Left kidney (tissue), 2 donors: ENCODE measurements around the gene HEYL. TPM values are rescaled to one million over a fixed set of nuclear protein-coding genes. Genes with fewer than 3 reads are reported as not detected.

Source experiments
- DNase-seq: peaks from one replicate; pipeline ENCODE4 v3.0.0-alpha.2; 2013
- polyA plus RNA-seq: library from polyadenylated mRNA; unstranded; fragments of 120-200 nt; gene quantifications from one replicate; pipeline ENCODE4 v1.2.1, GENCODE V29; 2013; ENCODE audit not compliant: insufficient read length

Gene HEYL
- polyA plus RNA-seq, 1 donor = 20.6 TPM

GRCh38 chr1:39640861-39641260, 1.4 kb upstream of the HEYL start:
- DNase-seq = no peak

DNA sequence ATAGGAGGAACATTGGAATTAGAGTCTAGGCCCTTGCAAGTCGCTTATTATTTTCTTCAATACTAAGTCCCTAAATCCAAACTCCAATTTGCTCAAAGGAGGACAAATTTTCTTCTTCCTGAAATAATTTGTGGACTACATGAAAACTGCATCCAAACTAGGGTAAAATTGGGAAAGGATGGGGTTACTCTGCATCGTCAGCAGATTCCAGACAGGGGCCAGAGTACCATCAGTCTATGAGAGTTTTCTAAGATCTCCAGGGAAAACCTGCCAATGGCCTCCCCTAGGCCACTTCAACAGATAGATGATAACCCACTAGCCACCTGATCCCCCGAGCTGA, 508 bp downstream of the HEYL start:
- no peak for DNase-seq

- no peak for DNase-seq
Measured at GRCh38 chr1:39637361-39637760, 2.1 kb downstream of the HEYL start.

GRCh38 chr1:39635871-39636210, 3.6 kb downstream of the HEYL start:
- DNase-seq = no peak

DNA sequence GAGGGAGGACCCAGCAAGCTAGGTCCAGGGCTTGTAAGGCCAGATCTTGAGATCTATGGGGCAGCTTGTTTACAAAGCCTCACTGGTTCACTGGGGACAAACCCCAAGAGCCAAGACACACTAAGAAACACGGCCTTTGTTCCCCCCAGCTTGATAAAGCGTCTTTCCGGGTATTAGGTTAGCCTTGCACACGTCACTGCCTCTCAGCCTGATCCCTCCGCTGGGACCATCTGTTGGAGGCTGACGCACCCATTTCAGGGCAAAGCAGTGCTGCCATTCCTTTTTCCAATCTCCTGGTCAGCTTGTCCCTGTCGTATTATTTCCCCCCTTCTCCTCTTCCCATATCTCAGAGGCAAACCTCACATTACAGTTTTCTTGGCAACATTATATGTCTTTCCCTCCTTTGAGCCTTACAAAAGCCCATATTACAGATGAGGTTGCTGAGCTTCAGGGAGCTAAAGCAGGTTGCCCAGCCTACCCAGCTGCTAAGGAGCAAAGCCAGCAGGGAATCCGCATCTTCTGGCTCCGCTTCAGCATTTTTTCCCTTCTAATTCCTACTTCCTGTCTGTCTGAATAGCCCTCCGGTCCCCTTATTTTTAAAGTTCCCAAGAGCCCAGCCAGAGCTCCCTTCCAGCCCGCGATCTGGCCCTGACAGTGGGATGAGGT, 4.1 kb downstream of the HEYL start:
- no peak for DNase-seq

DNA sequence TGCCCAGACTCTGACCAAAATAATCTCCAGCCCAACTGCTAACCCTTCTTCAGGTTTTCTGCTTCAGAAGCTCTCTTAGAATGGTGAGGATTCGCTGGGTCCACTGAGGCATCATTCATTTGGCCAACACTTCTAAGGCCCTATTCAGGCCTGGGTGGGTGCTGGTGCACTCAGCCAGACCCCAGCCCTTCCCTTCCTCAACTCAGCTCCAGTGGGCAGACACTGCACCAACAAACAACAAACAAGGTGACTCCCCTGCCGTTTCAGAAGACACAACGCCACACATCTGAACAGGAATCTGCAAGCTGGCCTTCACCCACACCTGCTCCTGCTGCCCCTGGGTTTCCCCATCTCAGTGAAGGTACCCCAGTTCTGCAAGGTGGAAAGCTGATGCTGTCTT, 6.0 kb downstream of the HEYL start:
- DNase-seq = no peak

DNA sequence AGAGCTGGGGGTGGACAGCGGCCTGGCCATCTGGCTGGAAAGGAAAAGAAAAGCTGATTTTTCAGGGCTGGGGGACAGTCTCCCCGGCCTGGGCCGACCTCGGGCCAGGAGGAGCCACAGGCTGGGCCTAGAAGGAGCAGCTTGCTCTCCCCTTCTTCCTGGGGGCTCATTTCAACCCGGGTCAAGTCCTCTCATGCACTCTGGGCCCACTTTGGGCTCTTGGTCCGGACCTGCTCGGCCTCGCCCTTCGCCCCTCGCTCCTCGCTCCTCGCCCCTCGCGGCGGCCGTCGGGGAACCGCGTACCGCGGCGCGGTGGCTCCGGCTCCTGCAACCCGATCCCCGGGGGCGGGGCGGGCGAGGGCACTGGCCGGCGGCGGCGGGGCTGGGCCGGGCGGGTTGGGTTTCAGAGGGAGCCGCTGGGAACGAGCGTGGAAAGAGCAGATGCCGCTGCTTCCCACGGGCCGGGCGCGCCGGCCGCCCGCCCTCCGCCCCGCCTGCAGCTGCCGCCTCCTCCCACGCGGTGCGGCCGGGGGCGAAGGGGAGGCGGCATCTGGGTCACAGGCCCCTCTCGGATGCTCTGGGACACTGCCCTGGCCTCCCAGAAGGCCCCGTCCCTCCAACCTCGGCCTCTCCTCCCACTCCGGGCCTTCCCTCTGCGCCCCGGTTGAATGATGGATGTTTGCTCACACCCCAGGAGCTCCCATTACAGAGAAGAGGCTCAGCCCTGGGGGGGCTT, 6.6 kb downstream of the HEYL start:
- peak; percentile 71 for DNase-seq

DNA sequence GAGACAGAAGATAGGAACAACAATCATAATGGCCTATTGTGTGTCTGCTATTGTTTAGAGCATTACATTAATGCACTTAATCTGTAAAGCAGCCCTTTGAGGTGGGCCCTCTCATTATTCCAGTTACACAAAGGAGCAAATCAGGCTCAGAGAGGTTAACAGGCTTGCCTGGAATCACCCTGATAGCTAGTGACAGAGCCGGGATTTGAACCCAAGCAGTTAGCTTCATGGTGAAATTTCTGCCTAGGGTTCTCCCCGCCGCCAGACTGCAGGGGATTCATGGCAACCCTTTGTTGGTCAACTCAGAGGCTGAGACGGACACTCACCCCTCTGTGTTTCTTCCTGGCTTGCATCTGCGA, 7.1 kb downstream of the HEYL start:
- no peak for DNase-seq

DNA sequence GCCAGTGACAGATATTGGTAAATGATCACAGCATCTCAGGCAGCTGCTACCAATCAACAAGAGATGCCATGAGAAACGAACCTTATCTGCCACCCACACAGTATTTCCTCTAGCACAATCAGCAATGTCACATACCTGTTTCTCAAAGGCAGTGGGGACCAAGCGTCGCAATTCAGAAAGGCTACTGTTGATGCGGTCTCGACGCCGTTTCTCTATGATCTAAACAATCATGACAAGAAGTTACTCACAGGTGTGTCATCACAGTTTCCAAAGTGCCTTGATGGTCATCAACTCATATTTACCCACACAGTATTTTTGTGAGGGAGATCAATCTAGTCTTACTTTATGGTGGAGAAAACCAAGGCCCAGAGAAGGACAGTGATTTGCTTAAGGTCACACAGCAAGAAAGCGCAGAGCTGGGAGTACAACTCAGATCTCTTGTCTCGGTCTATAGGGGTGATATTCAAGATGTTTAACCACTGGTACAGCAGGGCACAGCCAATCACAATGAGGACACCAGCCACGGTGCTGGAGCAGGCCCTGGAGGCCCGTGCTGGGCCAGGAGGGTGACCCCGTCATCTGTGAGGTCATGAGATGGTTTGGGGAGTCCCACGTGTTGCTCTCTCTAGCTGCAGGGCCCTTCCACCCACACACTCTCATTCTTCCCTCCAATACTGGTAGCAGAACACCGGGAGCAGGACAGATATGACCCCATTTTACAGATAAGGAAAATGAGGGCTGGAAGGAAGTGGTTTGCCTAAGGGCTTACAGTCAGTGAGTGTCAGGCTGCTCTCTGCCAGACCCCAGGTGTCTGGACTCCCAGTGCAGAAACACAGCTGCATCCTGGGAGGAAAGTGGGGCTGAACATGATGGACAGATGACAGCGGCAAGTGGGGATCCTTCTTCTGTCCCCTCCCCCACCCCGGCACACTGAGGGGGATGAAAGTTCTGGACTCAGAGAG, 7.8 kb downstream of the HEYL start:
- DNase-seq = no peak

DNA sequence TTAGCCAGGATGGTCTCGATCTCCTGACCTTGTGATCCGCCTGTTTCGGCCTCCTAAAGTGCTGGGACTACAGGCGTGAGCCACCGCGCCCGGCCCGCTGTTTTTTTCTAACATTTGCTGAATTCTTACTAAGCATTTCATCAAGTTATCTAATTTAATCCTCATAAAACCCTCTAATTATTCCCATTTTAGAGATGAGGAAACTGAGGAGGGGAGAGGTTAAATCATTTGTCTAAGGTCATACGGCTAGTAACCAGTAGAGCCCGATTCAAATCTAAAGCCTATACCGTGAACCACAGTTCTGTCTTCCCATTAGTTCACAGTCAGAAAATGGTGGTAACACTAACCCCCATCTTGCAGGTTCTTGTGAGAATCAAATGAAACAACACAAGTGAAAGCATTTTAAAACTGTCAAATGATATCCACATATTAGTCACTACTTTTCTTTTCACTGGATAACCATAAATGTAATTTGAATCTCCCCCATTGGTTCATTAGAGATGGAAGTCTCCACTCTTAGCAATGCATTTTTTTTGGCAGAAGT, 10.6 kb downstream of the HEYL start:
- DNase-seq = no peak

DNA sequence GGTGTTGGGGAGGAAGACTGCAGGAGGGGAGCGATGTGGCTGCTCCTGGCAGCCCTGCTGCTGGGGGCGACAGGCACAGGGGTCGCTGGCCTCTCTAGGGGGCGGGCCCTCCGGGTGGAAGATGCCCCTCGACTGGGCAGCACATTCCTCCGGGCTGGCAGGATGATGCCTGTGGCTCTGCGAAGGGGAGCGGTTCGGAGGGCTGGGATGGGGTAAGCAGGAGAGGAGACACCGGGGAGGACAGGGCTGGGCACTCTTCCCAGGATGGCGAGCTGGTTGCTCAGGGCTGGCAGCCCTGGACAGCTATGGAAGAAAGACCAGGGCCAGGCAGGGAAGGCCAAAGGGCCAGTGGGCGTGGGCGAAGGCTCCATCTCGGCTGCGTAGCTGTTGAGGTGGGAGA, 12.8 kb downstream of the HEYL start:
- DNase-seq = no peak

GRCh38 chr1:39625462-39626273, 13.8 kb downstream of the HEYL start:
- DNase-seq = peak; percentile 57

DNA sequence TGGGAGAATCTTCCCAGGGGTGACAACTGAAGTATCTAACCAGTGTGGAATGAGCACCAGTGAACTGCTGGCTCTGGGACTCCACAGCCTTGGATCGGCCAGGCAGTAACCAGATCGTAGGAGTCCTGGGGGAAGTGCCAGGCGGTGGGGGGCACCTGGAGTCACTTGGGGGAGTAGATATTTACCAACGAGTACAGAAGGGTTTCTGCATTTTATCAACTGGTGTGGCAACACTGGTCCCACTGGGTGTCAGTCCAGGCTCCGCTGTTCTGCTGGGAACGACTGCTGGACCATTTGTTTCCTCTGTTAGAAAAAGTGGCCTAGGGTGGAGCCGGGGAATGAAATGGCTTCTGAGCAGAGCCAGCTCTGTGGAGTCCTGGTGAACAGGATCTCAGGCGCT, 14.4 kb downstream of the HEYL start:
- no peak for DNase-seq

DNA sequence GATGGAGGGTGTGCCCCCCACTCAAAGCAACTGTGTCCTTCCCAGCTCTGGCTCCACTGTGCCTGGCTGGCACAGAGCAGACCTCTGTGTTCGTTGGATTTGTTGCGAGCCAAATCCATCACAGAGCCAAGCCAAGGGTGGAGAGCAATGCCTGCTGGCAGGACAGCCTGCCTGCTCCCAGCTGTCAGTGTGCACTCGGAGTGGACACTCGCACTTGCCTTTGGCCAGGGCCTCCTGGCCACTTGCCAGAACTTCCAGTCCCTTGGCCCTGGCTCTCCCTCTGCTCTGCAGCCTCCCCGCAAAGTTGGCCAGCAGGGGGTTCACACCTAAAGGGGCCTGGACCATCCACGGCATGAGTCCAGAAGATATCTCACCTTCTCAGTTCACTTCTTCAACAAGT, 16.4 kb downstream of the HEYL start:
- no peak for DNase-seq

GRCh38 chr1:39622427-39622826, 17.0 kb downstream of the HEYL start:
- DNase-seq = no peak

- no peak for DNase-seq
Measured at GRCh38 chr1:39620659-39621165, 18.7 kb downstream of the HEYL start.

GRCh38 chr1:39617488-39618049, 21.9 kb downstream of the HEYL start:
- no peak for DNase-seq

DNA sequence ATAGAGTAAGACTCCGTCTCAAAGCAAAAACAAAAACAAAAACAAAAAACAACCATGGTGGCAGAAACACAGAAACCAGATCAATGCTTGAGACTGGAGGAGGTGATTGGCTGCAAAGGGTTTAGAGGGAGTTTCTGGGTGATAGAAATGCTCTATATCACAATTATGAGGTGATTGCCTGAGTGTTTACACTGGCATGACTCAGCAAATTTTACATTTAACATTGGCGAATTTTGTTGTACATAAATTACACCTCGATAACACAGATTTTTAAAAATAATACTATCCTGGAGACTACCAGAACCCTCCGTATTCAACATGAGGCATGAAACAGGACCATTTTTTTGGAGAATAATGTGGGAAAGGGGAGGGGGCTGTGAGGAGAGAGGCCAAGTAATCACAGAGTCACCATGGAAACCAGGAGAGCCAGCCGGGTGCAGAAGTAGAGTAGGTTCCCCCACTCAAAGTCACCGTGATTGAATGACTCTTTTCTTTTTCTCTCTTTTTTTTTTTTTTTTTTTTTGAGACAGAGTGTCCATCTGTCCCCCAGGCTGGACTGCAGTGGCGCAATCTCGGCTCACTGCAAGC, 24.3 kb downstream of the HEYL start:
- no peak for DNase-seq

- DNase-seq = no peak
Measured at GRCh38 chr1:39614488-39614887, 25.0 kb downstream of the HEYL start.

DNA sequence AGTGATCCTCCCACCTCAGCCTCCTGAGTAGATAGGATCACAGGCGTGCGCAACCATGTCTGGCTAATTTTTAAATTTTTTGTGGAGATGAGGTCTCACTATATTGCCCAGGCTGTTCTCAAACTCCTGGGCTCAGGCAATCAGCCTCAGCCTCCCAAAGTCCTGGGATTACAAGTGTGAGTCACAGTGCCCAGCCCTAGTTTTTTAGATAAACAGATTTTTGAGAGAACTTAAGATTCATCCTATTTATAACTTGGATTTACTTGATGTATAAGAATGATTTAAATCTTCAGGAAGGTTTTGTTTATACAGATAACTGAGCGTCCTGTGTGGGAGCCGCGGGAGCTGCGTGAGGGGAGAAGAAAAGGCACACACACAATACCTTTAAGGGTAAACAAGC, 26.2 kb downstream of the HEYL start:
- no peak for DNase-seq
